HG02588 (cell line): ENCODE results near the gene HNRNPA1L2.
A peak's percentile ranks its signal among the peaks of the same experiment; 100 is the strongest.
"Not testable (repeated sequence)": the region's sequence is repeated elsewhere in the genome, so short reads cannot be mapped to it uniquely, and the experiment has no call there.

Source experiments
- ATAC-seq: cut with Tn5 transposase; IDR thresholded peaks from one replicate; pipeline ENCODE4 v1.9.1; 2021; ENCODE audit warnings: mild to moderate bottlenecking, moderate library complexity; ENCODE audit not compliant: unreplicated experiment

Gene HNRNPA1L2

GRCh38 chr13:52644108-52644507 is 1.9 kb downstream of the HNRNPA1L2 start:
- no peak for ATAC-seq

GRCh38 chr13:52646967-52647366 is 4.7 kb downstream of the HNRNPA1L2 start:
- ATAC-seq, result no peak

GRCh38 chr13:52650731-52651130 is 8.5 kb downstream of the HNRNPA1L2 start:
- ATAC-seq, result no peak

GRCh38 chr13:52651897-52652195 is 9.6 kb downstream of the HNRNPA1L2 start:
- ATAC-seq, result peak; percentile 7

GRCh38 chr13:52652196-52652979 is 10.2 kb downstream of the HNRNPA1L2 start, which contains the start of gene SUGT1:
Gene SUGT1, plus strand, starts transcription at chr13:52652836. Its CDS starts 85 bp downstream, at chr13:52652921.
- ATAC-seq, result peak; percentile 92

GRCh38 chr13:52652980-52653303 is 10.7 kb downstream of the HNRNPA1L2 start:
- ATAC-seq, result peak; percentile 32

- no peak for ATAC-seq
Observed at GRCh38 chr13:52659340-52659739, 17.1 kb downstream of the HNRNPA1L2 start.

GRCh38 chr13:52664272-52664671 is 22.0 kb downstream of the HNRNPA1L2 start:
- ATAC-seq, result no peak

- ATAC-seq, result no peak
Observed at GRCh38 chr13:52665325-52665724, 23.1 kb downstream of the HNRNPA1L2 start.

- no peak for ATAC-seq
Observed at GRCh38 chr13:52669677-52670076, 27.4 kb downstream of the HNRNPA1L2 start.

- no peak for ATAC-seq
Observed at GRCh38 chr13:52670726-52671125, 28.5 kb downstream of the HNRNPA1L2 start.

GRCh38 chr13:52673465-52673864 is 31.2 kb downstream of the HNRNPA1L2 start:
- ATAC-seq, result no peak

GRCh38 chr13:52677823-52678222 is 35.6 kb downstream of the HNRNPA1L2 start:
- ATAC-seq, result no peak

GRCh38 chr13:52685806-52686205 is 43.6 kb downstream of the HNRNPA1L2 start:
- not testable (repeated sequence) for ATAC-seq

GRCh38 chr13:52686376-52686775 is 44.1 kb downstream of the HNRNPA1L2 start:
- ATAC-seq, result no peak
